HCT116 (cell line): ENCODE data around the gene AKAP13. TPM values are rescaled to one million over a fixed set of nuclear protein-coding genes. Genes with fewer than 3 reads are reported as not detected.

Source experiments
- ATAC-seq: fragments of 200-7000 bp; cut with Tn5 transposase; 2 replicates; pipeline ENCODE4 v1.9.1; 2020; ENCODE audit warnings: mild to moderate bottlenecking, moderate library complexity
- BruUV-seq: library from RNA; stranded (reverse); fragments of 400-500 nt; replicated peaks from 2 replicates; lab custom pipeline; 2021; lab: Mats Ljungman, UMichigan
- CTCF ChIA-PET: fragments of 300-600 bp; sonication (Branson Sonifier 250); formaldehyde crosslinking; loops from one replicate; lab custom pipeline; 2021; ENCODE audit warnings: antibody characterized with exemption; lab: Charles Lee
- POLR2A ChIA-PET: fragments of 300-600, 350-600 bp; sonication (Branson Sonifier 250); formaldehyde crosslinking; loops from one replicate; lab custom pipeline; 2021; ENCODE audit warnings: antibody characterized with exemption; lab: Charles Lee
- RAD21 ChIA-PET, 2 experiments: fragments of 300-600 bp; sonication (Branson Sonifier 250); formaldehyde crosslinking; loops; one replicate each; lab custom pipeline; 2023; ENCODE audit warnings: low total read pairs in 2 of 2; ENCODE audit not compliant: uncharacterized antibody in 2 of 2, unreplicated experiment in 2 of 2, low non-redundant PET in 1 of 2; lab: Charles Lee
- DNase-seq: peaks from one replicate; pipeline ENCODE4 v3.0.0-alpha.2; 2010; ENCODE audit warnings: low read depth, low spot score
- H2AFZ ChIP-seq: fragments of 200-600 bp; shearing (Covaris generic), sonication (generic); 2 replicates; pipeline ENCODE4 v1.6.1; 2017; ENCODE audit warnings: low read depth, mixed run types, mixed read lengths, antibody characterized with exemption, low read length; ENCODE audit not compliant: poor library complexity, severe bottlenecking
- H3K27ac ChIP-seq: 2 replicates; pipeline ENCODE4 v1.5.1; 2012; ENCODE audit warnings: low read depth, low read length
- H3K27me3 ChIP-seq: fragments of 200-600 bp; sonication (generic); 2 replicates; pipeline ENCODE4 v1.6.1; 2016; ENCODE audit warnings: mixed run types, low read length, mixed read lengths; ENCODE audit not compliant: insufficient read depth
- H3K36me3 ChIP-seq, 2 experiments: fragments of 200-500 bp in 1 of 2; fragments of 200-600 bp in 1 of 2; sonication (Bioruptor generic) in 1 of 2; sonication (generic) in 1 of 2; 2 replicates each; pipeline versions ENCODE4 v1.5.1 to v1.6.1; 2014 to 2016; ENCODE audit warnings: low read length in 2 of 2, inconsistent platforms in 1 of 2, mixed read lengths in 1 of 2, mixed run types in 1 of 2; ENCODE audit not compliant: insufficient read depth in 2 of 2, control insufficient read depth in 1 of 2
- H3K4me1 ChIP-seq, 2 experiments: fragments of 200-600 bp in 1 of 2; sonication (generic) in 1 of 2; 2 replicates each; pipeline versions ENCODE4 v1.5.1 to v1.6.1; 2012 to 2017; ENCODE audit warnings: low read length in 2 of 2, inconsistent platforms in 1 of 2, mild to moderate bottlenecking in 1 of 2, mixed read lengths in 1 of 2, mixed run types in 1 of 2, moderate library complexity in 1 of 2; ENCODE audit not compliant: insufficient read depth in 2 of 2, control insufficient read depth in 1 of 2
- H3K4me2 ChIP-seq: fragments of 200-600 bp; sonication (generic); 2 replicates; pipeline ENCODE4 v1.6.1; 2017; ENCODE audit warnings: mixed run types, low read length, mixed read lengths
- H3K4me3 ChIP-seq, 2 experiments: fragments of 200-600 bp in 1 of 2; sonication (generic) in 1 of 2; replicated peaks in 1 of 2; 2 replicates each; pipeline ENCODE4 v1.5.1; 2011 to 2016; ENCODE audit warnings: low read length in 2 of 2, control low read depth in 1 of 2, low read depth in 1 of 2, mild to moderate bottlenecking in 1 of 2, mixed read lengths in 1 of 2, mixed run types in 1 of 2
- H3K79me2 ChIP-seq: fragments of 200-600 bp; sonication (generic); 2 replicates; pipeline ENCODE4 v1.6.1; 2017; ENCODE audit warnings: mild to moderate bottlenecking, mixed run types, low read length, moderate library complexity, mixed read lengths; ENCODE audit not compliant: insufficient read depth
- H3K9ac ChIP-seq: fragments of 200-600 bp; sonication (generic); 2 replicates; pipeline ENCODE4 v1.6.1; 2016; ENCODE audit warnings: low read length, mixed read lengths
- H3K9me2 ChIP-seq: fragments of 200-600 bp; sonication (generic), shearing (Covaris generic); 2 replicates; pipeline ENCODE4 v1.6.1; 2017; ENCODE audit warnings: mixed run types, mild to moderate bottlenecking, moderate library complexity; ENCODE audit not compliant: insufficient read depth
- H3K9me3 ChIP-seq, 2 experiments: fragments of 200-500 bp in 1 of 2; fragments of 200-600 bp in 1 of 2; sonication (Bioruptor generic) in 1 of 2; sonication (generic) in 1 of 2; 2 replicates each; pipeline ENCODE4 v1.6.1; 2014 to 2017; ENCODE audit warnings: low read length in 2 of 2, mixed read lengths in 2 of 2, inconsistent platforms in 1 of 2, low read depth in 1 of 2, mild to moderate bottlenecking in 1 of 2, mixed run types in 1 of 2, moderate library complexity in 1 of 2; ENCODE audit not compliant: control insufficient read depth in 1 of 2, insufficient read depth in 1 of 2
- H4K20me1 ChIP-seq: fragments of 200-600 bp; sonication (generic), shearing (Covaris generic); 2 replicates; pipeline ENCODE4 v1.6.1; 2017; ENCODE audit warnings: mixed run types, mild to moderate bottlenecking, moderate library complexity; ENCODE audit not compliant: insufficient read depth
- CBX3 ChIP-seq: IDR thresholded peaks from 2 replicates; pipeline ENCODE4 v1.6.1; 2012; ENCODE audit warnings: low read depth
- CEBPB ChIP-seq: IDR thresholded peaks from 2 replicates; pipeline ENCODE4 v1.6.1; 2012; ENCODE audit warnings: low read depth
- EGR1 ChIP-seq: IDR thresholded peaks from 2 replicates; pipeline ENCODE4 v1.6.1; 2012; ENCODE audit warnings: low read depth
- EZH2 ChIP-seq: fragments of 200-600 bp; sonication (generic); IDR thresholded peaks from 2 replicates; pipeline ENCODE4 v1.6.1; 2017; ENCODE audit warnings: antibody characterized with exemption, mixed run types
- FOSL1 ChIP-seq: IDR thresholded peaks from 2 replicates; pipeline ENCODE4 v1.6.1; 2012; ENCODE audit warnings: low read depth
- JUND ChIP-seq: IDR thresholded peaks from 2 replicates; pipeline ENCODE4 v1.6.1; 2012
- MAX ChIP-seq: IDR thresholded peaks from 2 replicates; pipeline ENCODE4 v1.6.1; 2012
- POLR2A ChIP-seq: IDR thresholded peaks from 2 replicates; pipeline ENCODE4 v1.7.0; 2011; ENCODE audit warnings: borderline replicate concordance; ENCODE audit not compliant: insufficient read depth, insufficient read length; ENCODE audit errors: extremely low read depth
- SP1 ChIP-seq: IDR thresholded peaks from 2 replicates; pipeline ENCODE4 v1.6.1; 2012; ENCODE audit warnings: low read depth
- SRF ChIP-seq: IDR thresholded peaks from 2 replicates; pipeline ENCODE4 v1.6.1; 2012; ENCODE audit warnings: low read depth
- ZBTB33 ChIP-seq: IDR thresholded peaks from 2 replicates; pipeline ENCODE4 v1.6.1; 2011; ENCODE audit warnings: mild to moderate bottlenecking, low read length, moderate library complexity; ENCODE audit not compliant: insufficient replicate concordance; ENCODE audit errors: extremely low read depth
- ZFX ChIP-seq: fragments of 450-650 bp; IDR thresholded peaks from 2 replicates; pipeline ENCODE4 v1.6.1; 2017
- ZNF274 ChIP-seq: fragments of 200-500 bp; sonication (Bioruptor generic); IDR thresholded peaks from 2 replicates; pipeline ENCODE4 v1.6.1; 2014; ENCODE audit warnings: mild to moderate bottlenecking, low read depth, low read length, inconsistent platforms
- intact Hi-C: fragments of 100-400 bp; cut with micrococcal nuclease; formaldehyde crosslinking; loops from 2 replicates; pipeline ENCODE4 v1.10.0; 2022
- total RNA-seq: library from RNA; stranded (reverse); gene quantifications from one replicate; pipeline ENCODE4 v1.2.1, GENCODE V29; 2021; ENCODE audit not compliant: unreplicated experiment
- TF ChIP-seq, protein P1 (sequence below): IDR thresholded peaks from 2 replicates; pipeline ENCODE4 v1.6.1; 2012
- TF ChIP-seq, protein P2 (sequence below): IDR thresholded peaks from 2 replicates; pipeline ENCODE4 v1.6.1; 2012; ENCODE audit warnings: low read depth

Gene AKAP13
- total RNA-seq, 1 experiment from 2014 or later = 43.1 TPM

DNA sequence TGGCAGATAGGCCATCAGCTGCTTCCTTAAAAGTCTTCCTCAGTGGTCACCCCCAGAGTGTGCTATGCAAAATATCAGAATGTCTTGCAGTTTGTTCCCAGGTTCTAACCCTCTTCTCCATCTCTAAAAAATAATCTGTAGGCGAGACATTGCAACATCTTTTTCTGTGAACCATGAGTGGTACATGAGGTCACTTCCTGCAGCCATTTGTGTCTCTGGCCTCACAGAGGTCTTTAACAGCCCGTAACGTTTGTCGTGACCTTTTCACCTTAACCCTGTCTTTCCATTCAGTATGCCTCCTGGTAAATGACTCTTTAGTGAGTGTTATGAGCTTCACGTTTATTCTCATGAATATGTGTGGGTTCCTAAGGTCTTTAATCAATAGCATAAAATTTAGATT is 269.0 kb downstream of the AKAP13 start:
- Histone ChIP-seq H3K9me3 (no peaks in the 10 kb centered on the region), H3K4me1 (no peaks in the 10 kb centered on the region), H3K27me3 (no peaks in the 10 kb centered on the region), H2AFZ (no peak overlapping the region), H3K4me2 (no peak overlapping the region), H3K9ac (no peak overlapping the region), H3K79me2 (no peaks in the 10 kb centered on the region), H3K27ac (no peak overlapping the region), H3K36me3 (no peaks in the 10 kb centered on the region), H3K4me3 (no peak overlapping the region), H3K9me2 (no peaks in the 10 kb centered on the region), H4K20me1 (no peaks in the 10 kb centered on the region; the same call in 1 of the 2 replicates)
- ChIA-PET CTCF (no interaction called here), RAD21 (interaction anchor here in 1 of 2 experiments (0.8 kb wide), 1 partner anchor 318 kb away, joined by 8 read pairs; no protein-coding TSS in a partner anchor), POLR2A (no interaction called here)
- intact Hi-C loops = no loop called here
- TF ChIP-seq ZBTB33 (no peak), MAX (no peak), CBX3 (no peak), SP1 (no peak)
- BruUV-seq = no TSS peak
- no peak for DNase-seq
- ATAC-seq = no peak

DNA sequence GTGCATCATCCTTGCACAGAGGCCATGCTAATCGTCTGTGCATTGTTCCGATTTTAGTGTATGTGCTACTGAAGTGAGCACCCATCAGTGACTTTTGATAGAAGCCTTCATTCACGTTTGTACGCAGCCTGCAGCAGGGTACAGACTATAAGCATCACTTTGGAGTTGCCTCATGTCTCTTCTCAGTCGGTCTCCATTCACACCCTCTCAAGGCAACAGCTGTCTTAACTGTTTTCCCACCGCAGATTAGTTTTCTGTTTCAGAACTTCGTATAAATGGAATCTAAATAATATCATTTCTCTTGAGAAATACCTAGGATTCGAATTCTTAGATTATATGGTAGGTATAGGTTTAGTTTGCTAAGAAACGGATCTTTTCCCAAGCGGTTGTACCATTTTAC is 271.1 kb downstream of the AKAP13 start:
- ATAC-seq = no peak
- Histone ChIP-seq H3K9me2 (no peaks in the 10 kb centered on the region), H3K27me3 (no peaks in the 10 kb centered on the region), H2AFZ (no peak overlapping the region), H3K9me3 (no peaks in the 10 kb centered on the region), H3K27ac (no peak overlapping the region), H4K20me1 (no peaks in the 10 kb centered on the region; the same call in 1 of the 2 replicates), H3K4me3 (no peak overlapping the region), H3K4me2 (no peak overlapping the region), H3K79me2 (no peaks in the 10 kb centered on the region), H3K36me3 (no peaks in the 10 kb centered on the region; a peak in 1 of 4 replicates), H3K9ac (no peak overlapping the region), H3K4me1 (no peaks in the 10 kb centered on the region)
- no peak for DNase-seq
- TF ChIP-seq, protein P1, sequence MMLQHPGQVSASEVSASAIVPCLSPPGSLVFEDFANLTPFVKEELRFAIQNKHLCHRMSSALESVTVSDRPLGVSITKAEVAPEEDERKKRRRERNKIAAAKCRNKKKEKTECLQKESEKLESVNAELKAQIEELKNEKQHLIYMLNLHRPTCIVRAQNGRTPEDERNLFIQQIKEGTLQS = no peak
- no peak for TF ChIP-seq ZNF274
- no peak for TF ChIP-seq POLR2A
- TF ChIP-seq SRF = no peak
- TF ChIP-seq, protein P2, sequence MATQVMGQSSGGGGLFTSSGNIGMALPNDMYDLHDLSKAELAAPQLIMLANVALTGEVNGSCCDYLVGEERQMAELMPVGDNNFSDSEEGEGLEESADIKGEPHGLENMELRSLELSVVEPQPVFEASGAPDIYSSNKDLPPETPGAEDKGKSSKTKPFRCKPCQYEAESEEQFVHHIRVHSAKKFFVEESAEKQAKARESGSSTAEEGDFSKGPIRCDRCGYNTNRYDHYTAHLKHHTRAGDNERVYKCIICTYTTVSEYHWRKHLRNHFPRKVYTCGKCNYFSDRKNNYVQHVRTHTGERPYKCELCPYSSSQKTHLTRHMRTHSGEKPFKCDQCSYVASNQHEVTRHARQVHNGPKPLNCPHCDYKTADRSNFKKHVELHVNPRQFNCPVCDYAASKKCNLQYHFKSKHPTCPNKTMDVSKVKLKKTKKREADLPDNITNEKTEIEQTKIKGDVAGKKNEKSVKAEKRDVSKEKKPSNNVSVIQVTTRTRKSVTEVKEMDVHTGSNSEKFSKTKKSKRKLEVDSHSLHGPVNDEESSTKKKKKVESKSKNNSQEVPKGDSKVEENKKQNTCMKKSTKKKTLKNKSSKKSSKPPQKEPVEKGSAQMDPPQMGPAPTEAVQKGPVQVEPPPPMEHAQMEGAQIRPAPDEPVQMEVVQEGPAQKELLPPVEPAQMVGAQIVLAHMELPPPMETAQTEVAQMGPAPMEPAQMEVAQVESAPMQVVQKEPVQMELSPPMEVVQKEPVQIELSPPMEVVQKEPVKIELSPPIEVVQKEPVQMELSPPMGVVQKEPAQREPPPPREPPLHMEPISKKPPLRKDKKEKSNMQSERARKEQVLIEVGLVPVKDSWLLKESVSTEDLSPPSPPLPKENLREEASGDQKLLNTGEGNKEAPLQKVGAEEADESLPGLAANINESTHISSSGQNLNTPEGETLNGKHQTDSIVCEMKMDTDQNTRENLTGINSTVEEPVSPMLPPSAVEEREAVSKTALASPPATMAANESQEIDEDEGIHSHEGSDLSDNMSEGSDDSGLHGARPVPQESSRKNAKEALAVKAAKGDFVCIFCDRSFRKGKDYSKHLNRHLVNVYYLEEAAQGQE = no peak
- no peak for TF ChIP-seq JUND
- TF ChIP-seq CEBPB = no peak
- TF ChIP-seq EGR1 = no peak
- TF ChIP-seq ZFX = no peak
- TF ChIP-seq EZH2 = no peak
- TF ChIP-seq FOSL1 = no peak
- intact Hi-C loops = loop anchor here (2.0 kb wide), 1 partner anchor 13 kb away; no protein-coding TSS in a partner anchor
- POLR2A ChIA-PET = no interaction called here
- RAD21 ChIA-PET = no interaction called here
- CTCF ChIA-PET = no interaction called here
- BruUV-seq = no TSS peak
